IMR-90 (cell line): ENCODE data around the gene PGA3. TPM values are rescaled to one million over a fixed set of nuclear protein-coding genes. Genes with fewer than 3 reads are reported as not detected.
A peak's percentile ranks its signal among the peaks of the same experiment; 100 is the strongest.

Experiments
- ATAC-seq: fragments of 200-7000 bp; cut with Tn5 transposase; 2 replicates; pipeline ENCODE4 v1.9.1; 2020; ENCODE audit warnings: low read depth, mild to moderate bottlenecking, moderate library complexity
- BruUV-seq: library from RNA; stranded (reverse); fragments of 400-500 nt; replicated peaks from 2 replicates; lab custom pipeline; 2021; lab: Mats Ljungman, UMichigan
- CTCF ChIA-PET: fragments of 300-600 bp; formaldehyde crosslinking; extraction: SDS; loops from one replicate; lab custom pipeline; 2021; ENCODE audit warnings: antibody characterized with exemption; lab: Yijun Ruan, JAX
- POLR2A ChIA-PET: fragments of 300-600 bp; sonication (Branson Sonifier 250); formaldehyde crosslinking; loops from one replicate; lab custom pipeline; 2022; ENCODE audit warnings: antibody characterized with exemption; ENCODE audit not compliant: unreplicated experiment; lab: Charles Lee
- DNase-seq: peaks from one replicate; pipeline ENCODE4 v3.0.0; 2013
- H2AFZ ChIP-seq: replicated peaks from 2 replicates; pipeline ENCODE3; 2013; ENCODE audit warnings: low read length, mild to moderate bottlenecking; ENCODE audit not compliant: poor library complexity
- H2AK5ac ChIP-seq: 2 replicates; pipeline ENCODE4 v1.6.1; 2013; ENCODE audit warnings: low read depth, low read length, inconsistent platforms
- H2AK9ac ChIP-seq: replicated peaks from 2 replicates; pipeline ENCODE3; 2013; ENCODE audit warnings: mild to moderate bottlenecking, low read depth, low read length, moderate library complexity; ENCODE audit not compliant: poor library complexity
- H2BK120ac ChIP-seq: 2 replicates; pipeline ENCODE4 v1.6.1; 2013; ENCODE audit warnings: low read depth, low read length, inconsistent platforms
- H2BK15ac ChIP-seq: 3 replicates; pipeline ENCODE4 v1.6.1; 2013; ENCODE audit warnings: low read depth, low read length, inconsistent platforms
- H2BK20ac ChIP-seq: 2 replicates; pipeline ENCODE4 v1.6.1; 2013; ENCODE audit warnings: low read depth, mild to moderate bottlenecking, inconsistent platforms, low read length, moderate library complexity
- H2BK5ac ChIP-seq: 2 replicates; pipeline ENCODE4 v1.6.1; 2013; ENCODE audit warnings: mild to moderate bottlenecking, low read depth, low read length, inconsistent platforms; ENCODE audit not compliant: poor library complexity, severe bottlenecking
- H3K14ac ChIP-seq: replicated peaks from 2 replicates; pipeline ENCODE4 v1.6.1; 2013; ENCODE audit warnings: low read depth, low read length, inconsistent platforms
- H3K18ac ChIP-seq: 2 replicates; pipeline ENCODE4 v1.6.1; 2013; ENCODE audit warnings: low read depth, low read length, control low read depth
- H3K23ac ChIP-seq: 2 replicates; pipeline ENCODE4 v1.6.1; 2013; ENCODE audit warnings: low read depth, low read length, inconsistent platforms
- H3K27ac ChIP-seq: 2 replicates; pipeline ENCODE4 v1.5.1; 2013; ENCODE audit warnings: mild to moderate bottlenecking, control low read depth, low read length; ENCODE audit not compliant: insufficient read depth
- H3K27me3 ChIP-seq: 2 replicates; pipeline ENCODE4 v1.6.1; 2013; ENCODE audit warnings: low read length; ENCODE audit not compliant: control insufficient read depth, insufficient read depth
- H3K36me3 ChIP-seq: 2 replicates; pipeline ENCODE4 v1.6.1; 2013; ENCODE audit warnings: low read length, mixed read lengths; ENCODE audit not compliant: control insufficient read depth, insufficient read depth
- H3K4ac ChIP-seq: 2 replicates; pipeline ENCODE4 v1.6.1; 2013; ENCODE audit warnings: low read depth, low read length, inconsistent platforms
- H3K4me1 ChIP-seq: 2 replicates; pipeline ENCODE4 v1.6.1; 2013; ENCODE audit warnings: low read length, mixed read lengths; ENCODE audit not compliant: control insufficient read depth, insufficient read depth
- H3K4me2 ChIP-seq: 2 replicates; pipeline ENCODE4 v1.6.1; 2013; ENCODE audit warnings: low read depth, mild to moderate bottlenecking, control low read depth, low read length, moderate library complexity
- H3K4me3 ChIP-seq: 2 replicates; pipeline ENCODE4 v1.5.1; 2013; ENCODE audit warnings: low read depth, mild to moderate bottlenecking, control low read depth, low read length, moderate library complexity; ENCODE audit not compliant: insufficient read depth
- H3K56ac ChIP-seq: 2 replicates; pipeline ENCODE4 v1.6.1; 2013; ENCODE audit warnings: low read length, inconsistent platforms; ENCODE audit not compliant: insufficient read depth; ENCODE audit errors: extremely low read depth
- H3K79me1 ChIP-seq, 2 experiments: 2 replicates each; pipeline ENCODE4 v1.6.1; 2013; ENCODE audit warnings: low read length in 2 of 2, inconsistent platforms in 1 of 2, low read depth in 1 of 2
- H3K9ac ChIP-seq: 2 replicates; pipeline ENCODE4 v1.6.1; 2013; ENCODE audit warnings: low read depth, low read length, control low read depth
- H3K9me1 ChIP-seq: 2 replicates; pipeline ENCODE4 v1.6.1; 2013; ENCODE audit warnings: low read length, inconsistent platforms; ENCODE audit not compliant: insufficient read depth
- H3K9me3 ChIP-seq: 2 replicates; pipeline ENCODE4 v1.6.1; 2013; ENCODE audit warnings: low read length; ENCODE audit not compliant: control insufficient read depth, insufficient read depth
- H4K20me1 ChIP-seq: 2 replicates; pipeline ENCODE4 v1.6.1; 2013; ENCODE audit warnings: low read length, inconsistent platforms; ENCODE audit not compliant: insufficient read depth
- H4K5ac ChIP-seq: 2 replicates; pipeline ENCODE4 v1.6.1; 2013; ENCODE audit warnings: mild to moderate bottlenecking, low read depth, low read length, control low read depth
- H4K8ac ChIP-seq, 2 experiments: 2 replicates each; pipeline ENCODE4 v1.6.1; 2013; ENCODE audit warnings: low read depth in 2 of 2, low read length in 2 of 2, control low read depth in 1 of 2, inconsistent platforms in 1 of 2
- H4K91ac ChIP-seq: 2 replicates; pipeline ENCODE4 v1.6.1; 2013; ENCODE audit warnings: low read depth, low read length, inconsistent platforms; ENCODE audit not compliant: insufficient read depth
- CHD1 ChIP-seq: IDR thresholded peaks from 2 replicates; pipeline ENCODE4 v1.6.1; 2012; ENCODE audit warnings: low read depth, low read length, improper control_type of control experiment
- FOS ChIP-seq: fragments of 150-350 bp; IDR thresholded peaks from 2 replicates; pipeline ENCODE4 v1.6.1; 2016; ENCODE audit warnings: low read depth, low read length
- MAFK ChIP-seq: IDR thresholded peaks from 2 replicates; pipeline ENCODE4 v1.6.1; 2012; ENCODE audit warnings: low read depth, low read length, improper control_type of control experiment
- NFE2L2 ChIP-seq: fragments of 150-350 bp; IDR thresholded peaks from 2 replicates; pipeline ENCODE4 v1.6.1; 2016; ENCODE audit warnings: low read depth, mild to moderate bottlenecking, low read length
- RAD21 ChIP-seq: IDR thresholded peaks from 2 replicates; pipeline ENCODE4 v1.6.1; 2012; ENCODE audit warnings: low read length, improper control_type of control experiment
- SMC3 ChIP-seq: fragments of 150-350 bp; IDR thresholded peaks from 2 replicates; pipeline ENCODE4 v1.6.1; 2016; ENCODE audit warnings: low read depth, mild to moderate bottlenecking, antibody characterized with exemption, low read length, moderate library complexity
- WGBS, 2 experiments: methylation state at CpG; one replicate each; pipeline versions ENCODE4 v1.1.5 to v1.1.7; 2013; ENCODE audit warnings: missing lambda C conversion rate in 2 of 2; ENCODE audit not compliant: insufficient read length in 1 of 2; ENCODE audit errors: extremely low coverage in 2 of 2; 5-methylcytosine and 5-hydroxymethylcytosine counted together
- dilution Hi-C: fragments of 300-500 bp; cut with HindIII; formaldehyde crosslinking; loops from one replicate; pipeline ENCODE4 v1.14.3; 2018; ENCODE audit warnings: low sequenced_read_pairs; ENCODE audit not compliant: unreplicated experiment
- in situ Hi-C: fragments of 300-500 bp; cut with MboI; formaldehyde crosslinking; loops from 3 replicates; pipeline ENCODE4 v1.14.3; 2019; ENCODE audit warnings: low sequenced_read_pairs, inconsistent platforms, mixed read lengths
- intact Hi-C: fragments of 100-400 bp; cut with micrococcal nuclease; formaldehyde crosslinking; loops from 2 replicates; pipeline ENCODE4 v1.10.0; 2022
- polyA plus RNA-seq, 3 experiments: library from polyadenylated mRNA; depleted of rRNA; stranded (reverse); fragments of >200 nt; gene quantifications; 2 replicates each; pipeline ENCODE4 v1.2.3, GENCODE V29; 2012; ENCODE audit warnings: low replicate concordance in 1 of 3
- total RNA-seq: library from RNA; depleted of rRNA; stranded (reverse); fragments of >200 nt; gene quantifications from 2 replicates; pipeline ENCODE4 v1.2.3, GENCODE V29; 2012
- TF ChIP-seq, protein P1 (sequence below): conservative IDR thresholded peaks from 2 replicates; pipeline ENCODE4 v1.5.1; 2012; ENCODE audit warnings: mild to moderate bottlenecking, low read depth, low read length, improper control_type of control experiment

PGA3 gene
- total and polyA plus RNA-seq, 2 of the 4 experiments (the other 2 are of a cell fraction): 0.18 TPM; not detected in 1

DNA sequence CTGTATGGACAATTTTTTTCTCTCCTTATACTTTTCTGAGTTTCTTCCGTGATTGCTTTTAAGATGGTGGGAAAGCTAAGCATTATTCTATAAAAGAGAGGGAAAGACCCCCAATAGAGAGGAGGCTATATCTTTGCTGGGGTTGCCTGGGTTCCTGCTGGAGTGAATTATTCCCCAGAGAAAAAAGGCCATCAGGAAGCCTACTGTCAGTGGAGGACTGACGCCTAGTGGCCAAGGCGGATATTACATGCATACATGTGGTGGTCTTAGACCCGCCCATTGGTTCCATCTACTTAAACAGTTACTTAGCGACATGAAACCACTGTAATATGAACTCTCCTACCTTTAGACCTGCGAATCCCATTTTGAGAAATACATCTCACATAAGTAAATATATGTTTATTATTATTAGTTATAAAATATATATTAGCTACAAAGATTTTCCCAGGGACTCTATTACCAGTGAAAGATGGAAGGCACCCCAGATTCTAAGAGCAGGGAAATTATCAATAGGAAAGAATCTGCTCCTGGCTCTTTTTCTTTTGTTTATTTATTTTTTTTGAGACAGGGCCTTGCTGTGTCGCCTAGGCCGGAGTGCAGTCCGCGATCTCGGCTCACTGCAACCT, 15.7 kb upstream of the PGA3 start:
- no peak overlapping the region for H4K5ac ChIP-seq
- POLR2A ChIA-PET: no interaction called here
- peak overlapping the region; percentile 53 for H2AFZ ChIP-seq
- ATAC-seq (peak; percentile 99), DNase-seq (peak; percentile 77)
- CTCF ChIA-PET: interaction anchor here (0.5 to 2.6 kb wide), 9 partner anchors 9 to 220 kb away, joined by 3 to 11 read pairs (median 3); no protein-coding TSS in a partner anchor
- H4K91ac ChIP-seq: no peak overlapping the region
- in situ Hi-C loops: loop anchor here (5.0 kb wide), 1 partner anchor 60 kb away; no protein-coding TSS in a partner anchor
- no peaks in the 10 kb centered on the region for H3K4me1 ChIP-seq
- H4K20me1 ChIP-seq: no peaks in the 10 kb centered on the region
- H2BK120ac ChIP-seq: no peak overlapping the region
- H3K9ac ChIP-seq: no peak overlapping the region
- no TSS peak for BruUV-seq
- H3K4me2 ChIP-seq: no peak overlapping the region
- no peak overlapping the region for H3K18ac ChIP-seq
- TF ChIP-seq, protein P1, sequence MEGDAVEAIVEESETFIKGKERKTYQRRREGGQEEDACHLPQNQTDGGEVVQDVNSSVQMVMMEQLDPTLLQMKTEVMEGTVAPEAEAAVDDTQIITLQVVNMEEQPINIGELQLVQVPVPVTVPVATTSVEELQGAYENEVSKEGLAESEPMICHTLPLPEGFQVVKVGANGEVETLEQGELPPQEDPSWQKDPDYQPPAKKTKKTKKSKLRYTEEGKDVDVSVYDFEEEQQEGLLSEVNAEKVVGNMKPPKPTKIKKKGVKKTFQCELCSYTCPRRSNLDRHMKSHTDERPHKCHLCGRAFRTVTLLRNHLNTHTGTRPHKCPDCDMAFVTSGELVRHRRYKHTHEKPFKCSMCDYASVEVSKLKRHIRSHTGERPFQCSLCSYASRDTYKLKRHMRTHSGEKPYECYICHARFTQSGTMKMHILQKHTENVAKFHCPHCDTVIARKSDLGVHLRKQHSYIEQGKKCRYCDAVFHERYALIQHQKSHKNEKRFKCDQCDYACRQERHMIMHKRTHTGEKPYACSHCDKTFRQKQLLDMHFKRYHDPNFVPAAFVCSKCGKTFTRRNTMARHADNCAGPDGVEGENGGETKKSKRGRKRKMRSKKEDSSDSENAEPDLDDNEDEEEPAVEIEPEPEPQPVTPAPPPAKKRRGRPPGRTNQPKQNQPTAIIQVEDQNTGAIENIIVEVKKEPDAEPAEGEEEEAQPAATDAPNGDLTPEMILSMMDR: peak; percentile 93
- no peak for TF ChIP-seq CHD1
- TF ChIP-seq RAD21: peak; percentile 94
- peak; percentile 70 for TF ChIP-seq SMC3
- no peak for TF ChIP-seq MAFK
- TF ChIP-seq NFE2L2: no peak
- no peak for TF ChIP-seq FOS
- H2BK15ac ChIP-seq: no peak overlapping the region
- H2BK5ac ChIP-seq: no peak overlapping the region
- no CpG with 5 or more reads among the region's 11 CpGs for WGBS, 2 experiments
- no peaks in the 10 kb centered on the region for H3K79me1 ChIP-seq
- H3K14ac ChIP-seq: no peak overlapping the region
- dilution Hi-C loops: no loop called here
- no peak overlapping the region for H3K4me3 ChIP-seq
- no peak overlapping the region for H3K4ac ChIP-seq
- no peaks in the 10 kb centered on the region; the same call in none of the 2 replicates for H3K27me3 ChIP-seq
- no peak overlapping the region for H3K27ac ChIP-seq
- no peaks in the 10 kb centered on the region for H3K36me3 ChIP-seq
- no peak overlapping the region for H2AK9ac ChIP-seq
- H2AK5ac ChIP-seq: no peak overlapping the region
- H2BK20ac ChIP-seq: no peak overlapping the region
- no peaks in the 10 kb centered on the region for H3K9me1 ChIP-seq
- no peak overlapping the region for H3K56ac ChIP-seq
- H3K23ac ChIP-seq: no peak overlapping the region
- no peak overlapping the region for H4K8ac ChIP-seq
- H3K9me3 ChIP-seq: peaks cover 1% of the 10 kb centered on the region; the same call in 1 of the 2 replicates
- intact Hi-C loops: loop anchor here (1.0 to 2.0 kb wide), 5 partner anchors 57 to 412 kb away; partner anchors contain the start of gene TMEM109
